HG02884 (cell line): ENCODE data around the gene PRR5L.
A peak's percentile ranks its signal among the peaks of the same experiment; 100 is the strongest.

ENCODE experiments used
- ATAC-seq: cut with Tn5 transposase; IDR thresholded peaks from one replicate; pipeline ENCODE4 v1.9.1; 2021; ENCODE audit warnings: mild to moderate bottlenecking, moderate library complexity; ENCODE audit not compliant: unreplicated experiment

PRR5L gene

GRCh38 chr11:36295926-36296325 is at the start of gene PRR5L:
TSS of gene PRR5L (plus strand) at chr11:36296288. CDS start at chr11:36401122, 104,834 bp downstream.
- ATAC-seq: no peak

GRCh38 chr11:36247493-36247892 is 48.6 kb upstream of the PRR5L start:
- no peak for ATAC-seq

- no peak for ATAC-seq
Measured at GRCh38 chr11:36248436-36248835, 47.7 kb upstream of the PRR5L start.

GRCh38 chr11:36249246-36249645 is 46.8 kb upstream of the PRR5L start:
- ATAC-seq: peak; percentile 55

GRCh38 chr11:36251823-36252222 is 44.3 kb upstream of the PRR5L start:
- no peak for ATAC-seq

- ATAC-seq: no peak
Measured at GRCh38 chr11:36253238-36253637, 42.9 kb upstream of the PRR5L start.

- ATAC-seq: no peak
Measured at GRCh38 chr11:36254713-36255112, 41.4 kb upstream of the PRR5L start.

- ATAC-seq: no peak
Measured at GRCh38 chr11:36257351-36257750, 38.7 kb upstream of the PRR5L start.

- peak; percentile 62 for ATAC-seq
Measured at GRCh38 chr11:36258730-36259360, 37.2 kb upstream of the PRR5L start.

- ATAC-seq: no peak
Measured at GRCh38 chr11:36261094-36261493, 35.0 kb upstream of the PRR5L start.

- ATAC-seq: no peak
Measured at GRCh38 chr11:36264011-36264972, 31.8 kb upstream of the PRR5L start.

GRCh38 chr11:36264973-36265344 is 31.1 kb upstream of the PRR5L start:
- ATAC-seq: no peak

GRCh38 chr11:36265793-36266628 is 30.1 kb upstream of the PRR5L start:
- peak; percentile 72 for ATAC-seq

GRCh38 chr11:36266767-36267166 is 29.3 kb upstream of the PRR5L start:
- ATAC-seq: no peak

- ATAC-seq: no peak
Measured at GRCh38 chr11:36268337-36268985, 27.6 kb upstream of the PRR5L start.

GRCh38 chr11:36270701-36271100 is 25.4 kb upstream of the PRR5L start:
- no peak for ATAC-seq

GRCh38 chr11:36271794-36272407 is 24.2 kb upstream of the PRR5L start:
- ATAC-seq: no peak

- ATAC-seq: no peak
Measured at GRCh38 chr11:36273110-36273509, 23.0 kb upstream of the PRR5L start.

GRCh38 chr11:36274414-36274813 is 21.7 kb upstream of the PRR5L start:
- no peak for ATAC-seq

GRCh38 chr11:36278531-36279282 is 17.4 kb upstream of the PRR5L start:
- no peak for ATAC-seq
